GM19438 (cell line): ENCODE measurements around the gene TMEM139.
"Not testable (repeated sequence)": the region's sequence is repeated elsewhere in the genome, so short reads cannot be mapped to it uniquely, and the experiment has no call there.

Experiments
- ATAC-seq: cut with Tn5 transposase; IDR thresholded peaks from one replicate; pipeline ENCODE4 v1.9.1; 2021; ENCODE audit warnings: low read depth; ENCODE audit not compliant: unreplicated experiment

Gene TMEM139

GRCh38 chr7:143257501-143257900 lies 27.3 kb upstream of the TMEM139 start:
- no peak for ATAC-seq

GRCh38 chr7:143258831-143259230 lies 25.9 kb upstream of the TMEM139 start:
- peak; percentile 33 for ATAC-seq

GRCh38 chr7:143259765-143260164 lies 25.0 kb upstream of the TMEM139 start:
- ATAC-seq = no peak

GRCh38 chr7:143261901-143262300 lies 22.9 kb upstream of the TMEM139 start:
- ATAC-seq = no peak

- ATAC-seq = peak; percentile 97
Measured at GRCh38 chr7:143263266-143264195, 21.2 kb upstream of the TMEM139 start, which contains the start of gene GSTK1. TSS of gene GSTK1 (plus strand) at chr7:143263441. CDS start at chr7:143263514, 73 bp downstream.

GRCh38 chr7:143264196-143264568 lies 20.6 kb upstream of the TMEM139 start:
- not testable (repeated sequence) for ATAC-seq

GRCh38 chr7:143265017-143265693 lies 19.6 kb upstream of the TMEM139 start:
- ATAC-seq = no peak

- no peak for ATAC-seq
Measured at GRCh38 chr7:143269251-143269650, 15.5 kb upstream of the TMEM139 start.

GRCh38 chr7:143271240-143271639 lies 13.5 kb upstream of the TMEM139 start:
- no peak for ATAC-seq

GRCh38 chr7:143272871-143273270 lies 11.9 kb upstream of the TMEM139 start:
- ATAC-seq = no peak

- ATAC-seq = no peak
Measured at GRCh38 chr7:143279186-143280098, 5.3 kb upstream of the TMEM139 start.

- no peak for ATAC-seq
Measured at GRCh38 chr7:143280160-143280559, 4.6 kb upstream of the TMEM139 start.

- no peak for ATAC-seq
Measured at GRCh38 chr7:143280566-143280965, 4.2 kb upstream of the TMEM139 start.

- ATAC-seq = no peak
Measured at GRCh38 chr7:143281529-143281928, 3.2 kb upstream of the TMEM139 start.

GRCh38 chr7:143282124-143282523 lies 2.6 kb upstream of the TMEM139 start:
- no peak for ATAC-seq

- no peak for ATAC-seq
Measured at GRCh38 chr7:143283381-143283780, 1.4 kb upstream of the TMEM139 start.

- no peak for ATAC-seq
Measured at GRCh38 chr7:143285470-143285778, 666 bp downstream of the TMEM139 start.

- no peak for ATAC-seq
Measured at GRCh38 chr7:143285806-143286521, 1.2 kb downstream of the TMEM139 start.

- ATAC-seq = no peak
Measured at GRCh38 chr7:143286522-143286890, 1.7 kb downstream of the TMEM139 start.

GRCh38 chr7:143287339-143287934 lies 2.7 kb downstream of the TMEM139 start:
- ATAC-seq = no peak
